Stimulated activated CD4-positive, alpha-beta T cell treated with anti-CD3 and anti-CD28 coated beads, Interleukin-2, amount 100 ng/mL, for 48 hours (primary cell): ENCODE results near the gene HYOU1.
"Not testable (repeated sequence)": the region's sequence is repeated elsewhere in the genome, so short reads cannot be mapped to it uniquely, and the experiment has no call there.

Source experiments
- DNase-seq, 2 donors: peaks; one replicate each; pipeline ENCODE4 v3.0.0-alpha.2; 2020

The HYOU1 gene

GRCh38 chr11:119057000-119057769, at the start of gene HYOU1:
HYOU1 (minus strand) TSS chr11:119057205; CDS start chr11:119056160, 1,045 bp downstream.
- peak; percentile 99 for DNase-seq

DNA sequence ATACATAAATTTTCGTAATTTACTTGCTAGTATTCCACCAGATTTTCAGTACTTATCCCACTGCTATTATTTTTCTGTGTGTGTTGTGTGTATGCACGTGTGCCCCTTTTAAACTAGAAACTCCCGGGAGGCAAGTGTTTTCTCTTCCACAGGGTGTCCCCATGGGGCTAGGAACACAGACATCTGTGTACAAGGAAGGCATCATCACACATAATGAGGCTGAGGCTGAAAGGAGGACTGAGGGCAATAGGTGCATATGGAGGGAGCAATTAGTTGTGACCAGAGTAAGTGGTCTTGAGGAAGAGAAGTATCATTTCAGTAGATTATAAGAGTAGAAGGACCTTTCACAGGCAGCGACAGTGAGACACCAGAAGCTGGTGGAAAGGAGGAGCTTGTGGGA, 46.8 kb upstream of the HYOU1 start:
- no peak for DNase-seq

DNA sequence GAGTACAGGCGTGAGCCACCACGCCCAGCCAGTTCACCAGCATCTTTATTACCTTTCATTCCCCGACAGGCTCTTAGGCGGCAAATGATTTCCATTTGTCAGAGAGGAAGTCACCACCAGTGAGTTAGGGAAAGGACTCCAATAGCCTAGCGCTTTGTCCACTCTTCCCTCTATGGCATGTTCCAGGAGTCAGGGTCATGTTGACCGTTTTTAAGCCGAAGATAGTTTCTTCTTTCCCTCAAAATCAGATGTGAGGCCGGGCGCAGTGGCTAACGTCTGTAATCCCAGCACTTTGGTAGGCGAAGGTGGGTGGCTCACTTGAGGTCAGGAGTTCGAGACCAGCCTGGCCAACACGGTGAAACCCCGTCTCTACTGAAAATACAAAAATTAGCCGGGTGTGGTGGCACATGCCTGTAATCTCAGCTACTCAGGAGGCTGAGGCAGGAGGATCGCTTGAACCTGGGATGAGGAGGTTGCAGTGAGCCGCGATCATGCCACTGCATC, 46.2 kb upstream of the HYOU1 start:
- DNase-seq: not testable (repeated sequence)

DNA sequence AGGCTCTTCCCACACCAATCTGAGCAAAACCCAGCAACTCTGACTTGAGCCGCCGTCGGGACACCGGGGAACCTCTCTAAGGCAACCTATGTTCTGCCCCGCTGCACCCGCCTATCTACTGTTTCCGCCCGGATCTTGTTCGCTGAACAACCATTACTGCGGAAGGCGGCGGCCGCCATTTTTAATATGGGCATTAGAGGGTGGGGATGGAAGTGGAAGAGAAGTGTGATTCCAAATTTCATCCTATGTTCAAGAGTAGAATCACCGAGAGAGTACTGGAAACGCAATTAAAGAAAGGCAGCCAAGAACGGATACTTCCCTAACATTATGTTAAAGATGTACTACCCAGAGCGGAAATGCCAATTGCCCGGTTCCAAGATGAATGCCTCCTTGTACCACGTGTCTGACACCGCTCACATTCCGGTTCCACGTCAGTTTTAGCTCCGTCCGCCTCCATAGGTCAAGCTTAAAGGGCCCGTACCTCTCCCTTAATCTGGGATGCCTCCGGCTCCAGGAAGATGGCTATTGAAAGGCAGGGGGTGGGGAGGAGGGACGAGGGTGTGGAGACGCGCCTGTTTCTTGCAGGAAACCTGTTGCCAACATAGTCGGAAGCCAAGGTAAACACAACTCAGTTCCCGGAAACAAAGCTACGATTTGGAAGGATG, 44.9 kb upstream of the HYOU1 start, which contains the start of gene DPAGT1:
Gene DPAGT1 (minus strand): TSS at position 95 of the 665 bp plus-strand sequence. CDS start 198 bp downstream, outside the sequence.
- DNase-seq: peak; percentile 77 to 83

DNA sequence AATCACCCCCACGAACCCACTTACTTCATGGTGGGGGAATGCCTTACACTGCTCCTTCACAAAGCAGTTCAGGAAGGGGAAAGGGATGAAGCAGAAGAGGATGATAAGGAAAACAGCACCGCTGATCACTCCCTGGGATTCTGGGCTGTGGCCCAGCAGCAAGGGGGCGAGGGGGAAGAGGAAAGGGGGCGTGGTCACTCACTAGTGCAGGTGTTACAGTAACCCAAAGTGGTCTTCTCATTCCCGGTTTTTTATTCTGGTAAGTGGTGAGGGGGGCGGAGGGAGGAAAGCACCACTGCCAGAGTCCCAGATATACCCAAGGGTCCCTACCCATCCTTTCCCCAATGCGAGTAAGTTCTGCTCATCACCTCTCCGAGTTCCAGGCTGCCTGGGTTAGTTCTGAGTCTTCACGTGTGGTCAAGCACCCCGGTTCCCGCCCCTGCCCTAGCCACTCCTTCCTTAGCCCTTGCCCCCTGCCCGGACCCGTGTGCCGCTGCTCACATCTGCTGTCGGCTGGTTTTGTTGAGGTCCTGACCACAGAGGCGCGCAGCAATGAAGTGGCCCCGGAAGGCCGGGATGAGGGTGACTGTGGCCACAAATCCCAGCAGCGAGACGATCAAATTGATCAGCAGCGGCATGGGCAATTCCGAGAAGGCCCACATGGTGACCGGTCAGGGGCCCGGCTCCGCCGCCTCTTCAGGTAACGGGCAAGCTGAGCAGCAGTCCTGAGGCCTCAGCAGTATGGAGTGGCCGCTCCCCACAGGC, 44.2 kb upstream of the HYOU1 start:
- peak in 1 of 2 donors; percentile 6 for DNase-seq

DNA sequence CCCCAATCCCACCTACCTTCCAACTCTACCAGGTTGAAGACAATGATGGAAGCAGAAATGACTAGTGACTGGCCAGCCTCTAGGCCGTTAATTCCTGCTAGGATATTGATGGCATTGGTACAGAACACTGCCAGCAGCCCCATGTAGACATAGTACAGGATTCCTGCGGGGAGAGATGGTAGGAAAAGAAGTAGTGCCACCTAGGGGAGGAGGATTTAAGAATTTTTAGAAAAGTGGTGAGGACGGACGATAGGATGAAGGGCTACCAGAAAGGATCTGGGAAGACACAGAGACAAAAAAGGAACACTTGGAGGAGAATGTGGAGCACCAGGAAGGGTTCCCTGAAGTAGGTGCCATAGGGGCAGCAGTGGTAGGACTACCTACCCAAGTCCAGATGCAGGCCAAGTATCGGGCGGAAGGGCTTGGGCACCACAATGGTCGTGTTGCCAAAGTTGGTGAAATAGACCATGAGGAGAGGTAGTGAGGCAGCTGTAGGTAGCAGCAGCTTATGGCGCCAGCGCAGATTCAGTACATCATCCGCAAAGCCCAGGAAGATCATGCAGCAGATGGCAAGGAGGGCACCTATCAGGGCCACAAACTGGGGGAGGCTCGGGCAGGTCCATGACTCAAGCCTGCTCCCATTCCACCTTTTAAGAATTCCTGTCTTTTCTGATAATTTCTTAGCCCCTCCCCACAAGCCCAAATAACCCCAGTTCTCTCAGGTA, 43.4 kb upstream of the HYOU1 start:
- DNase-seq: no peak

GRCh38 chr11:119099711-119100110, 42.7 kb upstream of the HYOU1 start:
- DNase-seq: no peak

DNA sequence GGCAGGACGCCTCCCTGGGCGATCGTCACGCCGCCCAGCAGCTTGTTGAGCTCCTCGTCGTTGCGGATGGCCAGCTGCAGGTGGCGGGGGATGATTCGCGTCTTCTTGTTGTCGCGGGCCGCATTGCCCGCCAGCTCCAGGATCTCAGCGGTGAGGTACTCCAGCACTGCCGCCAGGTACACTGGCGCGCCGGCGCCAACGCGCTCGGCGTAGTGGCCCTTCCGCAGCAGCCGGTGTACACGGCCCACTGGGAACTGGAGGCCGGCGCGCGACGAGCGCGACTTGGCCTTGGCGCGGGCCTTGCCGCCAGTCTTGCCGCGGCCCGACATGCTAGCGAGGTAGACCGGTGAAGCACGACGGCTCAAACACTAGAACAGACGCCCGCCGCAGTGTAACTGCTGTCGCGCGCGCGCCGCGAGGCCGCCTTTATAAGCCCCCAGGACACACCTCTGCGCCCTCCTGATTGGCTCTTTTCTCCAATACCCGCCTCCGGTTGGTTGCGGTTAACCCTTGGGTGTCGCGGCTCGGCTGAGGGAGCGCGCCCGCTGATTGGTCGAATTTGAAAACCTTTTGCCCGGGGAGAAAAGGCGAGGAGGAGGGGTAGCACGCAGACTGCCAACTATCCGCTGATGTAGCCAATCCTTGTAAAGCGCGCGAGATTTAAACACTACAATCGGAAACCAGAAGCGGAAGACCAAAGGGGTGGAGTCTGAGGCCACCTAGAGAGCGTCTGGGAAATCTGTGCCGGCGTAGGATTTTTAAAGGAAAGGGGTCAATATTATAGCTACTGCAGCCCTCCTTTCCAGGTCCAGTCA, 38.3 kb upstream of the HYOU1 start:
- peak; percentile 99 for DNase-seq

DNA sequence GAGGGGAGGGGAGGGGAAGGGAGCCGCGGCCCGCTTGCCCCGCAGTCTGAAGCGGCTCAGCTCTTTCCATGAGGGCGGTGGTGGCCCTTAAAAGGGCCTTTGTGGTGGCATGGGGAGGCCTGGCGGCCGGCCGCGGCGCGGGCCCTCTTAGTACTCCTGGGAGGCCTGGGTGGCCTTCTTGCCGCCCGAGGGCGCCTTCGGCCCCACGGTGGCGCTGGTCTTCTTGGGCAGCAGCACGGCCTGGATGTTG, 37.7 kb upstream of the HYOU1 start:
- DNase-seq: peak in 1 of 2 donors; percentile 48

DNA sequence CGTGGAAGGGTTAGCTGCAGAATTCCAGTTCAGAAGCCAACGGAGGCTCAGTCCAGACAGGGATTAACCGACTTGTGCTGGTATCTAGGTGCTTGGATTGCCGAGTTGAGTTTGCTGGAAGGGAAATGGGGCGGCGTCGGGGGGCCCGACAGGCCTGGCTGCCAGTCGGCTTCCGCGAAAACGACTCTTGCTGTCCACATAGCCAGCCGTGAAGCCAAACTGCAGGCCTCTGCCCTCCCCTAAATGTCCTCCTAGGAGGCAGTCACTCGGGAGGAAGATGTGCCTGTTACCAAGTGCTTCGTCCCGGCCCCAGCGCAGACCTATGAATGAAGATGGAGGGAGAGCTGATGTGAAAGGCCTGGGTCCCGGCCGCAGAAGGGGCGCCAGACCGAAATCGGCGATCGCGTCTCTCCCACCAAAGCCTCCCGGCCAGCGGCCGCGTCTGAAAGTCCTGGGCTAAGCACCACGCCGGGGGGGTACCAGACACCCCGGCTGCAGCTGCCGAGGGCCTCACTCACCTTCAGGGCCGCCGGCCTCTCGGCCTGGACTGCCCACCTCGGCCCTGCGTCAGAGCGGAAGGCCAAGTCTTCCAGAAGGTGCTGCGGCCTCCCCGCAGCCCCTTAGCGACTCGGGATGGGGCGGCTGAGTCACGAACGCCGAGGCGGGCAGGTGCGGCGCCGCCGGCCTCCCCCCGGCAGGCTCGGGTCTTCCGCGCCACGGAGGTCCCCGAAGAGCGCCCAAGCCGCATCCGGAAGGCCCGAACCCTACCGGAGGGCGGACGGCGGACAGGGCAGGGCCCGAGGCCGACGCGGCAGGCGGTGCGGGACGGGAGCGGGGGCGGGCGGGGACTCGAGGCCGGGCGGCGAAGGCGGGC, 37.2 kb upstream of the HYOU1 start:
- DNase-seq: peak in 1 of 2 donors; percentile 32

- DNase-seq: peak in 1 of 2 donors; percentile 6
Measured at GRCh38 chr11:119092880-119093842, 36.2 kb upstream of the HYOU1 start.

- no peak for DNase-seq
Measured at GRCh38 chr11:119091966-119092879, 35.2 kb upstream of the HYOU1 start.

GRCh38 chr11:119091178-119091577, 34.2 kb upstream of the HYOU1 start:
- no peak for DNase-seq

GRCh38 chr11:119089319-119089718, 32.3 kb upstream of the HYOU1 start:
- no peak for DNase-seq

DNA sequence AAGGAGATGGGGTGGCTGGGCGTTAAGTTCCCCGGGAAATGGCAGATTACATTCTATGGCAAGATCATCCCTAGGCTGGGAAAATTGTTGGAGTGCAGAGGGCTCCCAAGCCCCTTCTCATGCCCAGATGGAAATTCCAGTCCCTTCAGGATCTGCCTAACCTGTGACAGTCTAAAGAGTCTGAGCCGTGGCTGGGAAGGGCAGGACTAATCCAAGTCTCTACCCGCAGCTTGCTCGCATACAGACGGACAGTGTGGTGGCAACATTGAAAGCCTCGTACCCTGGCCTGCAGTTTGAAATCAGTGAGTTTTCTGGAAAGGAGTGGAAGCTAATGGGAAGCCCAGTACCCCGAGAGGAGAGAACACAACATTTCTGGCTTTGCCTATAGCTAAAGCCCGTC, 31.4 kb upstream of the HYOU1 start:
- no peak for DNase-seq

DNA sequence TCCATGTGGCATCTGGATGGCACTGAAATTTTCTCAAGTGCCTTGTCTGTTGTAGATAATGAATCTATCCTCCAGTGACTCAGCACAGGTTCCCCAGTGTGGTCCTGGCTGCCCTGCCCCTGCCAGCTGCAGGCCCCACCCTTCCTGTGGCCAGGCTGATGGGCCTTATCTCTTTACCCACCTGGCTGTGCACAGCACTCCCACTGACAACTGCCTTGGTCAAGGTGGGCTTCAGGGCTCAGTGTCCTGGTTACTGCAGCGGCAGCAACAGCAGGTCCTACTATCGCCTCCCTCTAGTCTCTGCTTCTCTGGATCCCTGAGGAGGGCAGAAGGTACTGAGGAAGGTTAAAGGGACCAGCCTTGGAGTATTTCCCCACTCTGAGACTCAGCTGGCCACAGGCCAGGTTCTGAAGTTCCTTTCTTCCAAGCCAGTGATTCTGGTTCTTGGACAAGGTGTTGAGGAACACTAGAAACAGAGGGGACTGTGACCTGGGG, 30.8 kb upstream of the HYOU1 start:
- no peak for DNase-seq

DNA sequence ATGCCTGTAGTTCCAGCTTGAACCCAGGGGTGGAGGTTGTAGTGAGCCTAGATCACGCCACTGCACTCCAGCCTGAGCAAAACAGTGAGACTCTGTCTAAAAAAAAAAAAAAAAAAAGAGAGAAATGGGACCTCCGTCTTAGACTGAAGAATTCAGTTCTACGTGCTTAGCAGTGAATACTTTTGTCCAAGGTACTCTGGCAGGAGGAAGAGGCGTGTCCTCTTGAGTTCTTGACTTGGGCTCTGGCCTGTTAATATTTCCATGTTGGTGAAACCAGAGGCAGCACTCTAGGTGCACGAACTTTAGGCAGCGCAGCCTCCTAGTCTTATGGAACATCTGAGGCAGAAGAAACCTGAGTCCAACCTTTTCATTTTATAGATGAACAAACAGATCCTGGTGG, 30.1 kb upstream of the HYOU1 start:
- no peak for DNase-seq

- peak in 1 of 2 donors; percentile 17 for DNase-seq
Measured at GRCh38 chr11:119085437-119085847, 28.4 kb upstream of the HYOU1 start.
